Measurements from ENCODE around the gene CERS6.
A peak's percentile ranks its signal among the peaks of the same experiment; 100 is the strongest.

The CERS6 gene

GRCh38 chr2:168426861-168427260 is 29.2 kb upstream of the CERS6 start:
- no peak overlapping the region for H3K4me3 ChIP-seq (replicated peaks; ENCODE audit: low read depth, low read length)
- DNase-seq (ENCODE audit: low read depth) = no peak
- TF ChIP-seq CTCF (IDR thresholded peaks at IDR 0.05; ENCODE audit: low read length, missing control alignments) = no peak

- no peak overlapping the region for H3K4me3 ChIP-seq (replicated peaks; ENCODE audit: low read depth, low read length)
- peak; percentile 70 for DNase-seq (ENCODE audit: low read depth)
- TF ChIP-seq CTCF (IDR thresholded peaks at IDR 0.05; ENCODE audit: low read length, missing control alignments) = no peak
These were observed 28.6 kb upstream of the CERS6 start for GRCh38 chr2:168427451-168427850.

GRCh38 chr2:168428431-168428830 is 27.6 kb upstream of the CERS6 start:
- DNase-seq (ENCODE audit: low read depth) = no peak
- TF ChIP-seq CTCF (IDR thresholded peaks at IDR 0.05; ENCODE audit: low read length, missing control alignments) = no peak
- no peak overlapping the region for H3K4me3 ChIP-seq (replicated peaks; ENCODE audit: low read depth, low read length)

- no peak for TF ChIP-seq CTCF (IDR thresholded peaks at IDR 0.05; ENCODE audit: low read length, missing control alignments)
- DNase-seq (ENCODE audit: low read depth) = no peak
- H3K4me3 ChIP-seq (replicated peaks; ENCODE audit: low read depth, low read length) = no peak overlapping the region
These were observed 26.1 kb upstream of the CERS6 start for GRCh38 chr2:168429988-168430387.

GRCh38 chr2:168430431-168430830 is 25.6 kb upstream of the CERS6 start:
- no peak overlapping the region for H3K4me3 ChIP-seq (replicated peaks; ENCODE audit: low read depth, low read length)
- TF ChIP-seq CTCF (IDR thresholded peaks at IDR 0.05; ENCODE audit: low read length, missing control alignments) = no peak
- DNase-seq (ENCODE audit: low read depth) = no peak

- TF ChIP-seq CTCF (IDR thresholded peaks at IDR 0.05; ENCODE audit: low read length, missing control alignments) = no peak
- H3K4me3 ChIP-seq (replicated peaks; ENCODE audit: low read depth, low read length) = no peak overlapping the region
- no peak for DNase-seq (ENCODE audit: low read depth)
These were observed 24.6 kb upstream of the CERS6 start for GRCh38 chr2:168431301-168432024.

- H3K4me3 ChIP-seq (replicated peaks; ENCODE audit: low read depth, low read length) = no peak overlapping the region
- DNase-seq (ENCODE audit: low read depth) = no peak
- TF ChIP-seq CTCF (IDR thresholded peaks at IDR 0.05; ENCODE audit: low read length, missing control alignments) = no peak
These were observed 24.0 kb upstream of the CERS6 start for GRCh38 chr2:168432100-168432499.
